ENCODE results near the gene CAMTA1. TPM values are rescaled to one million over a fixed set of nuclear protein-coding genes. Genes with fewer than 3 reads are reported as not detected.

Gene CAMTA1
- total RNA-seq, 2 donors from 2014 or later, result 36.5 to 57.5 TPM

DNA sequence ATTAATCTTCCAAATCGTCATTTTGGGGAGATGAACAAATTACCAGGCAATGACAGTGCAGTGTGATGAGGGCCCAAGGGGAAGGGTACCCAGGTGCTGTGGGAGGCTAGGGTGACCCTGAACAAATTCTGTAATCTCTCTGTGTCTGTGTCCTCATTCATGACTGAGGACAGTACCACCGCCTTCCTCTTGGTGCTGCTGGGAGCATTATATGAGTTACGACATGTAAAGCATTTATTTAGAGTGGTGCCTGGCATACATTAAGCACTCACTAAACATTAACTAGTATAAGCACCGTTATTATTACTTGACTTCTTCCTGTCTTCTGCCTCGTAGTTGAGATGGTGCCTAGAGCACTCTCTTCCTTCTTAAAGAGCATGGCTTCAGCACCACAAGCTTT lies 517.6 kb downstream of the CAMTA1 start:
- Mint-ChIP-seq H3K36me3 (no peaks in the 10 kb centered on the region), H3K4me1 (ENCODE audit: low read depth in 2 of 2) (no peaks in the 10 kb centered on the region), H3K4me3 (no peak overlapping the region), H3K27me3 (peaks cover 21 to 61% of the 10 kb centered on the region in 2 donors), H3K9me3 (no peaks in the 10 kb centered on the region), H3K27ac (no peak overlapping the region)
- ATAC-seq, result no peak
- DNase-seq (ENCODE audit: low spot score), result no peak

DNA sequence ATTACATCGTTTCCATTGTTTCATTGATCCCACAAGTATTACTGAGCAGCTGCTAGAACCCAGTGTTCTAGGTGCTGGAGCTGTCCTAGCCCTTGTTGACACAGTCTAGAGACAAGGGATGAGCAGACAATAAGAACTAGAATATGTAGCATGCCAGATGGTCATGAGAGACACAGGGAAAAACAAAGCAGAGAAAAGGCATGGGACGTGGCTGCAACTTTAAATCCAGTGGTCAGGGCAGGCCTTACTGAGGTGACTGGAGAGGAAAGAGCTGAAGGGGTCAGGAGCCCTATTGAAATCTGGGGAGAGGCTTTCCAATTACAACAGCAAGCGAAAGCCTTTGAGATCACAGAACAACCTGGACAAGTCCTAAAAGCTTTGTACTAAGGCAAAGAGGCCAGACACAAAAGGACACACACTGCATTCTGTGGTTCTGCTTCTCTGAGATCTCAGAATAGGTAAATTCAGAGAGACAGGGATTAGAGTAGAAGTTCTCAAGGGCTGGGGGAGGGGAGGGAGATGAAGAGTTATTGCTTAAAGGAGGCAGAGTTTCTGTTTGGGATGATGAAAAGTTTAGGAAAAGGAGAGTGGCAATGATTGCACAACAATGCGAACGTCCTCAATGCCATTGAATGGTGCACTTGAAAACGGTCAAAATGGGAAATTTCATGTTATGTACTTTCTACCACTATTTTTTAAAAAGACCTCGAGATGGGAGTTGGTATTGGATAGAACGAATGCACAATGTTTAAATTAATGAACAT lies 518.5 kb downstream of the CAMTA1 start:
- Mint-ChIP-seq H3K36me3 (no peaks in the 10 kb centered on the region), H3K27me3 (peaks cover 21 to 68% of the 10 kb centered on the region in 2 donors), H3K4me1 (ENCODE audit: low read depth in 2 of 2) (no peaks in the 10 kb centered on the region), H3K27ac (no peak overlapping the region), H3K9me3 (no peaks in the 10 kb centered on the region), H3K4me3 (no peak overlapping the region)
- DNase-seq (ENCODE audit: low spot score) (no peak), ATAC-seq (no peak)

DNA sequence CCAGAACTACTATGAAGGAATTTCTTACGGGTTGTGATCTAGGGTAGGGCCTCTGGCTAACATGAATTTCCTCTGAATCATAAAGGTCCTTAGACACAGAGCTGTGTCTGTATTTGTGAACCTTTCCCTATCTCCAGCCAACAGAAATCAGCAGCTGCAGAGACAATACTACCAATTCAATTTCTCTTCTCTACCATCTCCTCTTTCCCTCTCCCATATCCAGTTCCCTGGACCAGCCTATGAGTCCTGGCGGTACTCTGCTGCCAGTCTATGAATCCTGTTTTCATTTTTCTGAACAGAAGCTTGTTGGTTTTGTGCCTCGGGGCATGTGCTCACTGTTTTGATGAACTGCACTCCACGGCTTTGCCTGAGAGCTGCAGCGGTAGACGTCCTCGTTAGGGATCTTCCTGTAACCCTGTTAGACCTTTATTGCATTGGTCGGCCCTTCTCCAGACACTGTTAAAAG lies 527.9 kb downstream of the CAMTA1 start:
- no peaks in the 10 kb centered on the region for H3K4me1 Mint-ChIP-seq (ENCODE audit: low read depth in 2 of 2)
- H3K27me3 Mint-ChIP-seq, result peaks cover 21 to 34% of the 10 kb centered on the region in 2 donors
- H3K4me3 Mint-ChIP-seq, result no peak overlapping the region
- no peaks in the 10 kb centered on the region for H3K36me3 Mint-ChIP-seq
- H3K27ac Mint-ChIP-seq, result no peak overlapping the region
- no peaks in the 10 kb centered on the region for H3K9me3 Mint-ChIP-seq
- ATAC-seq, result no peak
- DNase-seq (ENCODE audit: low spot score), result no peak

DNA sequence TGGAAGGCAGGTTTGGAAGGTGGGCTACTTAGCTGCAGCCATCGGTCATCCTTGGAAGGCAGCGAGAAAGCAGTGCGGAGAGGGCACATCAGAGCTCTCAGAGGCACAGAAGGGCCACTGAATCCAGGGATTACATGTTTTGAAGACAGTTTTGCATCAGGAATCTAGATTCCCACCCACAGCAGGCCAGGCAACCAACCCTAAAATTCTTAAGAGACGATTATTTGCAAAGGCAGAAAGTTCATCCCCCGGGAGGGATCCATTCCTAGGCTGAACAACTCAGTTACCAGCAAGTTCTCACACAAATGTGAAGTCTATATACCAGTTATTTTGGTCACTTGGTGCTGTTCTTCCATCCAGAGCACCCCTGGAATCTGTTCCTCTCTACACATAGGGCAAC lies 528.6 kb downstream of the CAMTA1 start:
- no peaks in the 10 kb centered on the region for H3K36me3 Mint-ChIP-seq
- no peaks in the 10 kb centered on the region for H3K9me3 Mint-ChIP-seq
- DNase-seq (ENCODE audit: low spot score), result no peak
- no peak for ATAC-seq
- no peaks in the 10 kb centered on the region for H3K4me1 Mint-ChIP-seq (ENCODE audit: low read depth in 2 of 2)
- peaks cover 21 to 27% of the 10 kb centered on the region in 2 donors for H3K27me3 Mint-ChIP-seq
- H3K4me3 Mint-ChIP-seq, result no peak overlapping the region
- no peak overlapping the region for H3K27ac Mint-ChIP-seq

DNA sequence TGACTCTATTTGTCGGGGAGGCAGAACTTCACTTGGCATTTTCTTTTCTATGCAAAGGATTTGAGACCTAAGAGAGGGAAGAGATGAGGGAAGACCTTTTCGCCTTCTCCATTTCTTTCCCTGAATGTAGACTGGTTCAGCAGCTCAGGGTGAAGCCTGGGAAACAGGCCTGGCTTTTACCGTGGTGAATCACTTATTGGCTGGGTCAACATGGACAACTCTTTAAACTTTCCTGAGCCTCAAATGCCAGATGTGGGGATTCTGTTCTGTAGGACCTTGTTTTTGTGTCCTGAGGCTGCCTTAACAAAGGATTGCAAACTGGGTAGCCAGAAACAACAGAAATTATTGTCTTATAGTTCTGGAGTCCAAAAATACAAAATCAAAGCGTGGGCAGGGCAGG lies 530.1 kb downstream of the CAMTA1 start:
- H3K27me3 Mint-ChIP-seq, result peaks cover 17 to 21% of the 10 kb centered on the region in 2 donors
- no peaks in the 10 kb centered on the region for H3K36me3 Mint-ChIP-seq
- H3K4me1 Mint-ChIP-seq (ENCODE audit: low read depth in 2 of 2), result no peaks in the 10 kb centered on the region
- DNase-seq (ENCODE audit: low spot score), result no peak
- H3K4me3 Mint-ChIP-seq, result no peak overlapping the region
- H3K27ac Mint-ChIP-seq, result no peak overlapping the region
- ATAC-seq, result no peak
- H3K9me3 Mint-ChIP-seq, result no peaks in the 10 kb centered on the region

DNA sequence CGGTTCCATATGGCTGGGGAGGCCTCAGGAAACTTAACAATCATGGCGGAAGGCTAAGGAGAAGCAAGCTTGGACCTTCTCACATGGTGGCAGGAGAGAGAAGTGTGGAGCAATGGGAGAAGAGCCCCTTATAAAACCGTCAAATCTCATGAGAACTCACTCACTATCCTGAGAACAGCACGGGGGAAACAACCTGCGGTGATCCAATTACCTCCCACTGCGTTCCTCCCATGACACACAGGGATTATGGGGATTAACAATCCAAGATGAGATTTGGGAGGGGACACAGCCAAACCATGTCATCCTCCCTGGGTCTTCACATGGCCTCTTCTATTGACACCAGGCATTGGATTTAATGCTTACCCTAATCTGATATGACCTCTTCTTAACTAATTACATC lies 530.7 kb downstream of the CAMTA1 start:
- H3K4me1 Mint-ChIP-seq (ENCODE audit: low read depth in 2 of 2), result no peaks in the 10 kb centered on the region
- no peaks in the 10 kb centered on the region for H3K9me3 Mint-ChIP-seq
- no peak overlapping the region for H3K27ac Mint-ChIP-seq
- H3K36me3 Mint-ChIP-seq, result no peaks in the 10 kb centered on the region
- H3K27me3 Mint-ChIP-seq, result peaks cover 17 to 21% of the 10 kb centered on the region in 2 donors
- ATAC-seq (no peak), DNase-seq (ENCODE audit: low spot score) (no peak)
- H3K4me3 Mint-ChIP-seq, result no peak overlapping the region

DNA sequence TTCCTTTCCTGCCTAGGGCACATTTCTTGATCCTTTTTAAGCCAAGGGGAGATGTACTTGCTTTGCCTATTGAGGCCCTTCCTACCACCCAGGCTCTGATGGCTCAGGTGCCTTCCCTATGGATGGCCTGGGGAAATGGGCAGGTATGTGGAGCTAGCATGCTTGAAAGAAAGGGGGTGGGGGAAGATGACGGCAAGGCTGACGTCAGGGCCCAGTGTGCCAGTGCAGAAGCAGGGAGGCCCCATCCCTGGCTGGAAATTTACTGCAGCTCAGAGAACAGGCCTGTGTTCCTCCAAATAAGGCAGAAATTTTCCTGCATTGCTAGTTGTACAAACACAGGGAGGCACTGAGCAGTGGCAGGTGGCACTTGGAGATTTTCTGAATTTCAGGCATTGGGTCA lies 532.6 kb downstream of the CAMTA1 start:
- no peak for DNase-seq (ENCODE audit: low spot score)
- Mint-ChIP-seq H3K27ac (no peak overlapping the region), H3K27me3 (peaks cover 14 to 16% of the 10 kb centered on the region in 2 donors), H3K4me1 (ENCODE audit: low read depth in 2 of 2) (no peaks in the 10 kb centered on the region), H3K9me3 (no peaks in the 10 kb centered on the region), H3K4me3 (no peak overlapping the region), H3K36me3 (no peaks in the 10 kb centered on the region)
- no peak for ATAC-seq

DNA sequence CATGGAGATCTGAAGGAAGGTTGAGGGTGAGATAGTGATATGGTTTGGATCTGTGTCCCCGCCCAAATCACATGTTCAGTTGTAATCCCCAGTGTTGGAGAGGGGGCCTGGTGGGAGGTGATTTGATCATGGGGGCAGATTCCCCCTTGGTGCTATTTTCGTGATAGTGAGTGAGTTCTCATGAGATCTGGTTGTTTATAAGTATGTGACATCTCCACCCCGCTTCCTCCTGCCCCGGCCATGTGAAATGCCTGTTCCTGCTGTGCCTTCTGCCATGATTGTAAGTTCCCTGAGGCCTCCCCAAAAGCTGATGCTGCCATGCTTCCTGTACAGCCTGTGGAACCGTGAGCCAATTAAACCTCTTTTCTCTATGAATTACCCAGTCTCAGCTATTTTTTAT lies 533.9 kb downstream of the CAMTA1 start:
- Mint-ChIP-seq H3K36me3 (no peaks in the 10 kb centered on the region), H3K4me3 (no peak overlapping the region), H3K27me3 (peaks cover 14 to 18% of the 10 kb centered on the region in 2 donors), H3K4me1 (ENCODE audit: low read depth in 2 of 2) (no peaks in the 10 kb centered on the region), H3K27ac (no peak overlapping the region), H3K9me3 (no peaks in the 10 kb centered on the region)
- DNase-seq (ENCODE audit: low spot score) (no peak), ATAC-seq (no peak)

DNA sequence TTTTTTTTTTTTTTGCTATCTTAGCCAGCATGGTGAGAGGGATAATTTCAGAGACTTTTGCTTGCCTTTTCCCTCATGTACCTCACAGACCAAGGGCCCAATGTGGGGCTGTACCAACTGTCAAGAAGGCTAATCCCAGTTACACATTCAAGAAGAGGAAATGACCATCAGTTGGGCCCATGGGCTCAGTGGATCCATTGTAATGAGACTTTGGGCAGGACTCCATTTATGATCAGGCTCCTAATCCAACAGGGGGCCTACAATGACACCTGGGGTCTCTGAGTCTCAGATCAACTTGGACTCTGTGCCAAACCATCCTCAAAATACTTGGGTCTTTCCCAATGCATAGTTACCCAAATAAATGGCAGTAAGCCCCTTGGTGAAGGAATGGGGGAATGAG lies 535.4 kb downstream of the CAMTA1 start:
- ATAC-seq (no peak), DNase-seq (ENCODE audit: low spot score) (no peak)
- H3K27me3 Mint-ChIP-seq, result peaks cover 20 to 32% of the 10 kb centered on the region in 2 donors
- H3K4me1 Mint-ChIP-seq (ENCODE audit: low read depth in 2 of 2), result no peaks in the 10 kb centered on the region
- H3K4me3 Mint-ChIP-seq, result no peak overlapping the region
- H3K9me3 Mint-ChIP-seq, result no peaks in the 10 kb centered on the region
- no peaks in the 10 kb centered on the region for H3K36me3 Mint-ChIP-seq
- H3K27ac Mint-ChIP-seq, result no peak overlapping the region

DNA sequence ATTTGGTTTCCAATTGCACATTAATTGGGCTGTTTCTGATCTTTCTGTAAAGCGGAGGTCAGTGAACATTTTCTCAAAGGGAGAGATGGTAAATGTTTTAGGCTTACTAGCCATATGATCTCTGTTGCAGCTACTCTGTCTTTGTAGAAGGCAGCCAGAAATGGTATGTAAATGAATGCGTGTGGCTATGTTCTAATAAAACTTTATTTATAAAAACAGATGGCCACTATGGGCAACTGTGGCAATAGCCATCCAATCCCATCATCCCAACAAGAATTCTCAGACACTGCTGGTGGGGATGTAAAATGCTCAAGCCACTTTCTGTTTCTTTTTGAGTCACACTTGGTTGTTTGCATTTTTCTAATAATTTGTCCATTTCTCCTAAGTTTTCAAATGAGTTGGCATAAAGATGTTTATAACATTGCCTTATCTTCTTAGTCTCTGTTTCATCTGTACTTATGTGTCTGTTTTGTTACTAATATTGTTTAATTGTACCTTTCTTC lies 537.1 kb downstream of the CAMTA1 start:
- Mint-ChIP-seq H3K4me3 (no peak overlapping the region), H3K27me3 (peaks cover 25 to 40% of the 10 kb centered on the region in 2 donors), H3K9me3 (no peaks in the 10 kb centered on the region), H3K36me3 (no peaks in the 10 kb centered on the region), H3K27ac (no peak overlapping the region), H3K4me1 (ENCODE audit: low read depth in 2 of 2) (no peaks in the 10 kb centered on the region)
- DNase-seq (ENCODE audit: low spot score) (no peak), ATAC-seq (no peak)

DNA sequence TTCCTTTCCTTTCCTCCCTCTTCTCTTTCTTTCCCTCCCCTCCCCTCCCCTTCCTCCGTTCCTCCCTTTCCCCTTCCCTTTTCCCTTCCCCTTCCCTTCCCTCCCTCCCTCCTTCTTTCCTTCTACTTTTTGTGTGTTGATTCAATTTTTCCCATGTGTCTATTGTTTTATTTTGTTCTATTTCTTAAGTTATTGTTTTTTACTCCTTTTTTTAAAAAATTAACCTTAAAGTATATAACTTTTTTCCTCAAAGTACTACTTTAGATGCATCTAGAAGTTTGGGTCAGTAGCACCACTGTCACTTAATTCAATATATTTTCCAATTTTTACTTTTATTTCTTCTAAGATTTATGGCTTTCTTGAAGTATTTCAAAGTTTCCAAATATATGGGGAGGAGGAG lies 537.7 kb downstream of the CAMTA1 start:
- H3K27ac Mint-ChIP-seq, result no peak overlapping the region
- H3K4me3 Mint-ChIP-seq, result no peak overlapping the region
- H3K9me3 Mint-ChIP-seq, result no peaks in the 10 kb centered on the region
- no peaks in the 10 kb centered on the region for H3K36me3 Mint-ChIP-seq
- DNase-seq (ENCODE audit: low spot score), result no peak
- ATAC-seq, result no peak
- H3K4me1 Mint-ChIP-seq (ENCODE audit: low read depth in 2 of 2), result no peaks in the 10 kb centered on the region
- H3K27me3 Mint-ChIP-seq, result peaks cover 28 to 40% of the 10 kb centered on the region in 2 donors

DNA sequence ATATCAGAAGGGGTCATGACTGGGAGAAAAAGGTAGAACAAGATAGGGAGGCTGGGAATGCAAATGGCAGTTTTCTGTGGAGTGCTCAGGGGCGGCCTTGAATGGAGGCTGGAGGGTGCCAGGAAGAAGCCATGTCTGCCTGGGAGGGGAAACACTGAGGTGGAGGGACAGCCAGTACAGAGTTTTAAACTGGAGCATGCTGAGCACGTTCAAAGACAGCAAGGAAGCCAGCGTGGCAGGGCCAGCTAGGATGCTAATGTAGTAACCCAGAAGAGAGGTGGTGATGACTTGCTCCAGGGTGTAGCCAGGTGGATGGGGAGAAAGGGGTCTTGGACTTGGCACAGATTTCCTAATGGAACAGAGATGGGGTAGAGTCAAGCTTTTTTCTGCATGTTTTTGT lies 540.0 kb downstream of the CAMTA1 start:
- Mint-ChIP-seq H3K4me1 (ENCODE audit: low read depth in 2 of 2) (no peaks in the 10 kb centered on the region), H3K4me3 (no peak overlapping the region), H3K36me3 (no peaks in the 10 kb centered on the region), H3K27me3 (peaks cover 35 to 52% of the 10 kb centered on the region in 2 donors), H3K27ac (no peak overlapping the region), H3K9me3 (no peaks in the 10 kb centered on the region)
- DNase-seq (ENCODE audit: low spot score) (no peak), ATAC-seq (no peak)

DNA sequence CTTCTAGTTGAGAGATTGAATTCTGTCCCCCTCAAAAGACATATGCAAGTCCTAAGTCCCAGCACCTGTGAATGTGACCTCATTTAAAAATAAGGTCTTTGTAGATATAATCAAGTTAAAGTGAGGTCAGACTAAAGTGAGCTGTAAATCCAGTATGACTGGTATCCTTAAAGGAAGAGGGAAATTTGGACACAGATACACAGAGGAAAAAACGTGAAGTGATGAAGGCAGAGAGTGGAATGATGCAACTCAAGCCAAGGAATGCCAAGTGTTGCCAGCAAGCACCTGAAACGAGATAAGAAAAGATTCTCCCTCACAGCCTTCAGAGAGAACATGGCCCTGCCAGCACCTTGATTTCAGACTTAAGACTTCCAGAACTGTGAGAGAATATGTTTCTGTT lies 541.1 kb downstream of the CAMTA1 start:
- Mint-ChIP-seq H3K27me3 (peaks cover 35 to 52% of the 10 kb centered on the region in 2 donors), H3K4me3 (no peak overlapping the region), H3K4me1 (ENCODE audit: low read depth in 2 of 2) (no peaks in the 10 kb centered on the region), H3K27ac (no peak overlapping the region), H3K9me3 (no peaks in the 10 kb centered on the region), H3K36me3 (no peaks in the 10 kb centered on the region)
- no peak for DNase-seq (ENCODE audit: low spot score)
- ATAC-seq, result no peak

DNA sequence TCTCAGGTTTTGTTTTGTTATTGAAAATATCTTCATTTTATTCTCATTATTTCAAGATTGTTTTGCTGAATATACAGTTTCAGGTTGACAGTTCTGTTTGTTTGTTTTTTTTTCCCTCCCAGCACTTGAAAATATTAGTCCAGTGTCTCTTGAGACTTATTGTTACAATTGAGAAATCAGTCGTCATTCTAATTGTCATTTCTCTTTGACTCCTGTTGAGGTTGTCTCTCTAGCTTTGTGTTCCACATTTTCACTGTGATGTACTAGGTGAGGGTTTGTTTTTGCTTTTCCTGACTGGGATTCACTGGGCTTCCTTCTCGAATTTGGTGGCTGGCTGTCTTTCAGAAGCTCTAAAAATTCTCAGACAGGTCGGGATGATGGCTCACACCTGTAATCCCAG lies 542.6 kb downstream of the CAMTA1 start:
- H3K36me3 Mint-ChIP-seq, result no peaks in the 10 kb centered on the region
- no peaks in the 10 kb centered on the region for H3K4me1 Mint-ChIP-seq (ENCODE audit: low read depth in 2 of 2)
- ATAC-seq, result no peak
- DNase-seq (ENCODE audit: low spot score), result no peak
- H3K27me3 Mint-ChIP-seq, result peaks cover 35 to 46% of the 10 kb centered on the region in 2 donors
- no peak overlapping the region for H3K4me3 Mint-ChIP-seq
- H3K9me3 Mint-ChIP-seq, result no peaks in the 10 kb centered on the region
- H3K27ac Mint-ChIP-seq, result no peak overlapping the region

All from natural killer cell treated with Interleukin-12 subunit alpha and Interleukin-12 subunit beta and Interleukin-15 and Interleukin-18, amount 100 ng/mL, for 72 hours (primary cell).